Ishikawa (cell line): ENCODE results near the gene ABCC5.

ENCODE experiments used
- CEBPB ChIP-seq: IDR thresholded peaks from 2 replicates; pipeline ENCODE4 v1.6.1; 2012
- CREB1 ChIP-seq: IDR thresholded peaks from 2 replicates; pipeline ENCODE4 v1.6.1; 2012; ENCODE audit warnings: low read depth
- EGR1 ChIP-seq: IDR thresholded peaks from 2 replicates; pipeline ENCODE4 v1.6.1; 2012
- EP300 ChIP-seq: IDR thresholded peaks from 2 replicates; pipeline ENCODE4 v1.6.1; 2012; ENCODE audit warnings: borderline replicate concordance
- FOXM1 ChIP-seq: IDR thresholded peaks from 2 replicates; pipeline ENCODE4 v1.6.1; 2012; ENCODE audit warnings: low read depth, borderline replicate concordance
- MAX ChIP-seq: IDR thresholded peaks from 2 replicates; pipeline ENCODE4 v1.6.1; 2012
- NFIC ChIP-seq: IDR thresholded peaks from 2 replicates; pipeline ENCODE4 v1.6.1; 2012
- RAD21 ChIP-seq: IDR thresholded peaks from 2 replicates; pipeline ENCODE4 v1.6.1; 2012; ENCODE audit warnings: low read depth
- REST ChIP-seq: IDR thresholded peaks from 2 replicates; pipeline ENCODE4 v1.6.1; 2012; ENCODE audit warnings: low read depth, mild to moderate bottlenecking
- TAF1 ChIP-seq: IDR thresholded peaks from 2 replicates; pipeline ENCODE4 v1.6.1; 2012; ENCODE audit warnings: low read depth, mild to moderate bottlenecking
- TEAD4 ChIP-seq: IDR thresholded peaks from 2 replicates; pipeline ENCODE4 v1.6.1; 2012
- USF1 ChIP-seq: IDR thresholded peaks from 2 replicates; pipeline ENCODE4 v1.6.1; 2012
- YY1 ChIP-seq: IDR thresholded peaks from 2 replicates; pipeline ENCODE4 v1.6.1; 2012; ENCODE audit warnings: low read depth
- ZBTB7A ChIP-seq: IDR thresholded peaks from 2 replicates; pipeline ENCODE4 v1.6.1; 2012; ENCODE audit warnings: low read depth

GRCh38 chr3:184001761-184002160, 15.9 kb downstream of the ABCC5 start:
- TF ChIP-seq RAD21 (no peak), YY1 (no peak), TAF1 (no peak), REST (no peak), TEAD4 (no peak), FOXM1 (no peak), EP300 (no peak), MAX (no peak), EGR1 (no peak), CEBPB (no peak), ZBTB7A (no peak), CREB1 (no peak), USF1 (no peak), NFIC (no peak)
